Activated CD4-positive, alpha-beta T cell treated with anti-CD3 and anti-CD28 coated beads, Interleukin-2, amount 50 U/mL, for 48 hours (primary cell): Measurements from ENCODE around the gene DHRS3.
"Not testable (repeated sequence)": the region's sequence is repeated elsewhere in the genome, so short reads cannot be mapped to it uniquely, and the experiment has no call there.

Source experiments
- DNase-seq, 2 experiments: peaks; one replicate each; pipeline ENCODE4 v3.0.0-alpha.2; 2020

DHRS3 gene

DNA sequence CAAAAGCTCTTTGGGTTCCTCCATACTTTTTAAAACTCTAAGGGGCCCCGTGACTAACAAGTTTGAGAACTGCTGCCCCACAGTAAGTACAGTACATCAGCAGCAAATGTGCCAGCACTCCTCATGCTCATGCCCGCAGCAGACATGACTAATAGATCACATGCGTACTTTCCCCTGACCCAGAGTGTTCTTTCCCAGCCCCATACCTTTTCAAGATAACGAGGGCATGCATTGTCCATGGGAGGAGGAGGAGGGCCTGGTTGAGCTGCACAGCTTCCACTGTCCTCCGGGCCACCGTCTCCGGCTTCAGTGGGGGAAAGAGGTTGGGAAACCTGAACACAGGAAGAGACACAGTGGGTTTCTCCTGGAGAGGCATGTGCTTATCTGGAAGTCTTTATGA is 45.5 kb downstream of the DHRS3 start:
- no peak for DNase-seq

DNA sequence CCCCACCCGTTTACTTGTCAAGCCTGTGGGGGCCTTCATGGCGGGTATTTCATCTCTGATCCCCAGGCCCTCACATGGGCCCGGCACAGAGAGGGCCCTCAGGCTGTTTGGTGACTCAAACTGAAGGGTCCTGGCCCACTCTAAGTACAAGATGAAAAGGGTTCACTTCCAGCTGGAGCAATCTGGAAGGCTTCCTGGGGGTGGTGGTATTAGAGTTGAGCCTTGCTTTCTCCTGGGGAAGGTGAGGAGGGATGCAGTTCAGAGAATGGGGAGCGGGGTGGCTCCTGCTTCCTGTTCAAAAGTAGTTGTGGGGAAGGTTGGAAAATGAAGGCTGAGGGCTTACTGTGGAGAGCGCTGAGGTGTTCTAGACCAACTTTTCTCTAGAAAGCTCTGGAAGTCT is 47.7 kb downstream of the DHRS3 start:
- no peak for DNase-seq

DNA sequence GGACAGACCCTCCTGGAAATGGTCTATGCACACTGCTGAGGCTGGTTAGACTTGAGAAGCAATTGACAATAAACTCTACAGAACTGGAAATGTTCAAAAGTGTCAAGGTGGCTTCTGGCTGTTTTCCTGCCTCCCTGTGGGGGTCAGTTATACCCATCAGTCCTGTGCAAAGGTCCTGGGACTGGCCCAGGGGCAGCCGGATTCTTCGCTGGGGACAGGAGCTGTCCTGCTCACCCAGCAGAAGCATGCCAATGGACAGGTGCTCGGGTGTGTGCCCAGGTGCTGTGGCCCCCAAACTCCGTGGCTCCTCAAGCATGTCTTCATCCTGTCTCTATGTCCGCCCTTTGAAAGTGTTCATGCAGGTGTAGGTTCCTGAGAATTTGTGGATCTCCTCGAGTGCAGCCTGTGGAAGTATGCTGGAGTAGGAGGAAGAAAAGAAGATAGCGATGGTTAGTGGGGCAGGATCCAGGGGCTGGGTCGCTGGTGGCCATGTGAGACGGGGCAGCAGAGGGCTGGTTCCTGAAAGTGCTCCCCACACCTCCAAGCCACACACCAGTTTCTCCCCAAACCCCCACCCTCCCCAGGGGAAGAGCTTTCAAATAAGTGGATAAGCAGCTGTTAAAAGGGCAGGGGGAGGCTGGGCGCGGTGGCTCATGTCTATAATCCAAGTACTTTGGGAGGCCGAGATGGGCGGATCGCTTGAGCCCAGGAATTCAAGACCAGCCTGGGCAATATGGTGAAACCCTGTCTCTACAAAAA is 49.8 kb downstream of the DHRS3 start:
- no peak for DNase-seq

DNA sequence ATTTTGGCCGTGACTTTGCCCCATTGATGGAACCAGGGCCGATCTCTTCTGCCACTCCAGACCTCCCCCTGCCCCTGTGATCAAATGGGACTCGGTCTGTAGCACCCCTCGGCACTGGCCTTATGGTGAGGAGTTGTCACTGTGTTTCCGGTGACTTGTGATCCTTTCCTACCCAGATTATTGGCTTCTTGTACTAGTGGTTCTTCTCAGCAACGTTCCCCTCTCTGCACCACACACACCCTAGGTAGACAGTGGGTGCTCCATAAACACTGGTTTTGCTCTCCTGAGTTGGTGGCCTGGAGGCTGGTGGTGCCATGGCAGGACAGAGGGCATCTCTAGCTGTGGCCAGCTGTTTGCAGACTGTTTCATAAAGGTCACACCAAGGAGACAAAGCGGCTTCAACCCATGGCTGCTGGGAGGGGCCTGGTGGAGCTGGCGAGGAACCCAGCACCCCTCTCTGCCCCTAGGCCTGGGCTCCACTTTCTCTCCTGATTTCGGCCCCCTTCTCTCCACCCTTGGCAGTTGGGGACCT is 50.7 kb downstream of the DHRS3 start:
- DNase-seq: no peak

- DNase-seq: no peak
Observed at GRCh38 chr1:12566484-12567287, 51.3 kb downstream of the DHRS3 start.

DNA sequence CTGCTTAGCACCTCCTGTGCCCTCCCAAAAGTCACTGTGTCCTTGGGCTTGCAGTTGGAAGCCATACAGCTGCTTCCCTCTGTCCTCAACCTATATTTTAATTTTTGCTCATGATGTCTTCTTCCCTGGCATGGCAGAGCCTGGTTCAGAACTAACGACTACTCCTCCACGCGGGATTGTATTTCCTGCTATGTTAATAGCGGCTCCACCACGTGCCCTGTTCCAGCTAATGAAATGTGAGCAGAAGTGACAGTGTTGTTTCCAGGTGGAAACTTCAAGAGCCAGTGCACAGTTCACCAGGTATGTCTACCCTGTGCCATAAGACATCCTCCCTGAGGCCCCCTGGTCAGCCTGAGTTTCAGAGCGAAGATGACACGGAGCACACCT is 52.1 kb downstream of the DHRS3 start:
- DNase-seq: no peak

DNA sequence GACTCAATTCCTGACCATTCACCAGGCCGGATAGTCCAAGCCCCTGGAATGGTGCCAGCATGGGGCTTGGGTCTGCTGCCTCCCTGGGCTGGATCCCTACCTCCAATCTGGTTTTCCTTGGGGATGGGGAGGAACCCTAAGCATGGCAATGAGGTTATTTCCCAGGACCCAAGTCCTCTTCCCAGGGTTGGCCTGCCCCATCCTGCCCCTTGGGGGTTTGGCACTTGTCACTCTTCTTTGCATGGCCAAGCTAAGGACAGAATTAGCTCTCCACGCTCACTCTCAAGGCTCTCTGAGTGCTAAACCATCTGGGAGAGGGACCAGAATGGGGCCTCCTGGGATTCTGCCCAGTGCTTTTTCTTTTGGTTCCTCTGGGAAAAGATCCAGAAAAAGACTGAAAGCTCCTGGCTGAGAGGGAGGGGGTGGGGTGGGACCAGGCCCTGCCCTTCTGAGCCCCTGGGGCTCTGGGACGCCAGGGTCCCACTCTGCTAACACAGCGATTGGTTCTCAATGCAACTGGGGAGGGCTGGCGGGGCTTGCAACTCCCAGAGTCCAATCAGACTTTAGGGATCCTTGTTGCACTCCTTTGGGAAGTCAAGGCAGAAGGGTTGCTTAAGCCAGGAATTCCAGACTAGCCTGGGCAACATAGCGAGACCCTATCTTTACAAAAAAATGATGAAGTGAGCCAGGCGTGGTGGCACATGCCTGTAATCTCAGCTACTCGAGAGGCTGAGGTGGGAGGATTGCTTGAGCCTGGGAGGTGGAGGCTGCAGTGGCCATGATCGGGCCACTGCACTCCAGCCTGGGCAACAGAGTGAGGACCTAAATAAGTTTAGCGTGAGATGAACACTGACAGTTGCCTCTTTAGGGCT is 52.7 kb downstream of the DHRS3 start:
- DNase-seq: no peak

- DNase-seq: not testable (repeated sequence)
Observed at GRCh38 chr1:12564251-12564650, 53.8 kb downstream of the DHRS3 start.

- no peak for DNase-seq
Observed at GRCh38 chr1:12562955-12563576, 54.9 kb downstream of the DHRS3 start.

GRCh38 chr1:12561121-12561520 is 56.9 kb downstream of the DHRS3 start:
- no peak for DNase-seq

- DNase-seq: no peak
Observed at GRCh38 chr1:12556957-12557935, 60.8 kb downstream of the DHRS3 start.

GRCh38 chr1:12556368-12556930 is 61.6 kb downstream of the DHRS3 start:
- DNase-seq: no peak

DNA sequence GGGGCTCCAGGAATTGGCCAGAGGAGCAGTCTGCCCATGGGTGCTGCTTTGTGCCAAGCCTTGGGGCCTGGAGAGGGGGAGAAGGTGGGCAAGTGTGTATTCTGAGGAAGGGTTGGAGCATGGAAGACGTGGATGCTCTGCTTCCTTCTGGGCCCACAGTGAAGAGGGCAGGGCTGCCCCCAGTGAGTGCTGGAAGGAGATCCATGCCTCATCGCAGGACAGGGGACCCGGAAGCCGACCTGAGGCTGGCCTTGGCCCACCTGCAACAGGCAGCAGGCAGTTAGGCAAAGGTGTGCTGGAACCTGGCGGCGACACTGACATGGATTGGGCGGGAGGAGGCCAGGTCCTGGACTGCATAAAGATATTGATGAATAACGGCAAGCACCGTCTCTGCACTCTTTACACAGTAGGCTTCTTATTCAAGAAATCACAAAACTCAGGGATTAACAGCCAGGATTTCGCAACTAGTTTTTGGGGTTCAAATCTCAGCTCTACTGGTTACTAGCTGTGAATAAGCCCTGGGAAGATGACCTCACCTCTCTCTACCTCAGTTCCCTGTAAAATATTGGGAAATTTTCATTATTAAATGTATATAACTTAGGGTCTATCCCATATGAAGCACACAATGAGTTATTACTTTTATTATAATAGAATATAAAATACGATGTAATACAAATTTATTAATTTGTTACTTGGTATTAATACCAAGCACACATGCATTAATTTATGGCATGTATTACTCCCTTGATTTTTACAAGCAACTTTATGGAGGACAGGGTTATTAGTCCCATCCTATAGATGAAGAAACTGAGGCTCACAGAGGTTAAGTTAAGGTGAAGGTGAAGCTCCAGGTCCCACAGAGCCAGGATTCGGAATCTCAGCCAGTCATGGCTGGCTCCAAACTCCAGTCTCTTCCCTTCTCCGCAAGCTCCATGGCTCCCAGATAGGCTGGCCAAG is 62.3 kb downstream of the DHRS3 start:
- DNase-seq: no peak

GRCh38 chr1:12554521-12555305 is 63.3 kb downstream of the DHRS3 start:
- DNase-seq: no peak

DNA sequence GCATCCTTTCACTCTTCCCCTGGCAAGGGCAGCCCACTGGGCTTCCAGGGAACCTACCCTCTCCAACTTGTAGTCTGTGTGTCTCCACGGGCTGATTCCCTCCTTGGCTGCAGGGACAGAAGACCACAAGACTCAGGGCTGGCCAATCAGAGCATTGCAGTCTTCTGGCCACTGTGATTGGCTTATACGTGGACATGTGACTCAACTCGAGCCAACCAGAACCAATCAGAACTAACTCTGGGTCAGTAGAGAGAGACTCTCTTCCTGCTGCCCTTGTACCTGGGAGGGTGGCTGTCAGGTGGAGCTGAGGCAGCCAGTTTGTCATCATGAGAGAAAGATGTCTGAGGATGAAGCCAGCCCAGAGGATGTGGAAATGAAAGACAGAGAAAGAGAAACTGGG is 64.0 kb downstream of the DHRS3 start:
- DNase-seq: no peak

DNA sequence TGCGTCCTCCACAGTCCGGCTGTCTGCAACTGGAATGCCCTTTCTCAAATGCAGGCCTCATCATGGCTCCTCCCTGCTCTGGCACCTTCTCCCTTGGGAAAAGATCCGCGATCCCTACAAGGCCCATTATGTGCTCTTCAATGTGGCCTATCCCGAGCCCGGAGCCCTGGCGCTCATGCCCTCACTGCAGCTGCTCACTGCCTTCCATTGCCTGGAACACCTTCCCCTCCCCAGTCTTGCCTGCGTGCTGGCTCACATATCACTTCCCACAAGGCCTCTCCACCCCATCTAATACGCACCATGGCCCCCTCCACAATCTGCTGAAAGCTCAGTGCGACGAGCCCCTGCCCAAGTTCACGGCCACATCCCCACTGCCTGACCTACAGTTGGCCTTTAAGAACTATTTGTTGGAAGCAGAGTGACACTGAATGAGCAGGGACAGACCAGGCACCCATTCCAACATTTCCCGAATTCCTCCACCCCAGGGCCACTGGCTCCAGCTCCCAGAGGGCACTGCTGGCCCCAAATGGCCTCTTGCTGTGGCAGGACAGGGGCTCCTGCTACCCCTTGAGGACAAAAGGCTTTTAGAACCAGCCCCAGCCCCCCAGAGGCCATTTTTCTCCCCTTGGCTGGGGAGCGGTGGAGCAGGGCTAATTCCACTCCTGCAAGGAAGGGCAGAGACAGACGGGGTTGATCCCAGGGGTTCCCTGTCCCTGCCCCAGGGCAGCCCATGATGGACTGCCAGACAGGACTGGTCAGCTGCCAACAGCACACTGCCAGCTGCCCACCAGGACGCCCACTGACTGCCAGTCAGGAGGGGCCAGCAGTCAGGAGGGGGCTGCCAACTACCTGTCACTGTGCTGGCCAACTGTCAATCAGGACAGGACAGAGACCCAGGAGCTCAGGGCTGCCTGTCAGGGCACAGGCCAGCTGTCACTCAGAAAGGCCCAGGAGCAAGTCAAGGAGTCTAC is 64.8 kb downstream of the DHRS3 start:
- no peak for DNase-seq

DNA sequence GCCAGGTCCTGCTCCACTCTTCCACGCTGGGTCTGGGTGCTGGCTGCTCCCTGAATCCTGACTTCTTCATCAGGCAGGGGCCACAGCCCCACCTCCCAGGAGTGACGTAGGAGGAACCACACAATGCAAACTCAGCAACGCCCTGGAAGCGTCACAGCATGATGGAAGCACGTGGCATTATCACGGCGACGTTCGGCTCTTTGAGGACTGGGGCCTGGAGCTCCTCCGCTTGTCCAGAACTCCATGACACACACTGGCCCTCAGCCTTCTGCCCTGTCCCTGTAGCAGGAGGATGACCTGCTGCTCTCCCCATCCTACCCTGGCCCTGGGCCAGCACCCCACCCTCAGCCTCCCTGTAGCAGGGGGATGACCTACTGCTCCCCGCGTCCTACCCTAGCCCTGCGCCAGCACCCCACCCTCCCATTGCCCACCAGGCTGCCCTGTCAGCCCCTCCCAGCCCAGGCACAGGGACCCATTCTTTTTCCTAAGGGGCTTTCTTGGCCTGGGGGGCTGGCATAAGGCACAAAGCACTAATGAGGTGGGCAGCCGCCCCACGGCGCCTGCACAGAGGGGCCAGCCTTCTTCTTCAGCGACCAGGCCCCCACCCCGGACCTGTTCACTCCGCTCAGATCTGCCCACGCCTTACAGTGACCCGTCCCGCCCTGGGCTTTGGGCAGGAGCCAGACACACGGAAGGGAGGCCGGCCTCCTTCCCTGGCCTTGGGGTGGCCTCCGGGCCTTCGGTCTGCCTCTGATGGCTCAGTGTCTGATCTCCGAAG is 65.7 kb downstream of the DHRS3 start:
- DNase-seq: no peak
